Peyer's patch (tissue), 4 donors: ENCODE results near the gene USH2A.

Experiments used
- POLR2A ChIP-seq, 2 donors: fragments of 450-650 bp; IDR thresholded peaks; one replicate each; pipeline ENCODE4 v1.5.1; 2017; ENCODE audit warnings: antibody characterized with exemption in 2 of 2, mild to moderate bottlenecking in 2 of 2, moderate library complexity in 2 of 2
- TF ChIP-seq, protein P1 (sequence below), 6 experiments: fragments of 450-650 bp in 4 of 6; fragments of 200-600 bp in 2 of 6; sonication (generic) in 1 of 6; IDR thresholded peaks; one replicate each; pipeline ENCODE4 v1.5.1; 2017 to 2019; ENCODE audit warnings: antibody characterized with exemption in 6 of 6, mild to moderate bottlenecking in 3 of 6, moderate library complexity in 1 of 6

DNA sequence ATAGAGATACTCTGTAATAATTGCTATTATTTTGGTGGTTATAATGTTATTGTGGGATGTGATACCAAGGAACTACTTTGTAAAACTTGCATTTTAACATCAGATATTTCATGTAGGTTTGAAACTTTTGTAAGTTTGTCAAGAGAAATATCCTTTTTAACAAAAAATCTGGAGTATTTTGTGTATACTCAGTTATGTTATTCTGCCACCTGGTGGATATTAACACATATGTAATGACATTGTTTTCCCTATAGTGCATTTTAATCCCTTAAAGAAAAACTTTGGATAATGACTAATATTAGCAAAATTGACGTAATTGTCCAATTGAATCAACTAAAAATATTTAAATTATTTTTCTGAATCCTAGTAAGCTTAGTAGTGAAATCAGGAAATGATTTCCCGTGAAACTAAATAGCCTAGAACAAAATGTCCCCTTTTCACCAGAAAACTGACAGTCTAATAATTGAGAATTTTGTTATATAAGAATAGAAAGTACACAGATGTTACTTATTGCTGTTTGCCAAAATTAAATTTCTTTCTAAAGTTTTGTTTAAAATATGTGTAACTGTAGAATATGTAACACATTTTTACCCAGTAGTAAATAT lies 816.6 kb downstream of the USH2A start:
- TF ChIP-seq, protein P1, sequence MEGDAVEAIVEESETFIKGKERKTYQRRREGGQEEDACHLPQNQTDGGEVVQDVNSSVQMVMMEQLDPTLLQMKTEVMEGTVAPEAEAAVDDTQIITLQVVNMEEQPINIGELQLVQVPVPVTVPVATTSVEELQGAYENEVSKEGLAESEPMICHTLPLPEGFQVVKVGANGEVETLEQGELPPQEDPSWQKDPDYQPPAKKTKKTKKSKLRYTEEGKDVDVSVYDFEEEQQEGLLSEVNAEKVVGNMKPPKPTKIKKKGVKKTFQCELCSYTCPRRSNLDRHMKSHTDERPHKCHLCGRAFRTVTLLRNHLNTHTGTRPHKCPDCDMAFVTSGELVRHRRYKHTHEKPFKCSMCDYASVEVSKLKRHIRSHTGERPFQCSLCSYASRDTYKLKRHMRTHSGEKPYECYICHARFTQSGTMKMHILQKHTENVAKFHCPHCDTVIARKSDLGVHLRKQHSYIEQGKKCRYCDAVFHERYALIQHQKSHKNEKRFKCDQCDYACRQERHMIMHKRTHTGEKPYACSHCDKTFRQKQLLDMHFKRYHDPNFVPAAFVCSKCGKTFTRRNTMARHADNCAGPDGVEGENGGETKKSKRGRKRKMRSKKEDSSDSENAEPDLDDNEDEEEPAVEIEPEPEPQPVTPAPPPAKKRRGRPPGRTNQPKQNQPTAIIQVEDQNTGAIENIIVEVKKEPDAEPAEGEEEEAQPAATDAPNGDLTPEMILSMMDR (IDR thresholded peaks at IDR 0.05): peak in 4 of 6 experiments; percentile 37 to 58 (median 51)
- no peak for TF ChIP-seq POLR2A (IDR thresholded peaks at IDR 0.05)
